Dendritic cell treated with granulocyte-macrophage colony-stimulating factor and Interleukin-4, amounts not matched to agents 40 ng/mL and 50 ng/mL, for 4 days (primary cell): ENCODE data around the gene MEGF11.

ENCODE experiments used
- H3K27ac Mint-ChIP-seq: one replicate; pipeline ENCODE4 v1.8.0; 2022; ENCODE audit warnings: mild to moderate bottlenecking, mixed read lengths
- H3K27me3 Mint-ChIP-seq: one replicate; pipeline ENCODE4 v1.8.0; 2022; ENCODE audit warnings: mild to moderate bottlenecking, mixed read lengths
- H3K36me3 Mint-ChIP-seq: one replicate; pipeline ENCODE4 v1.8.0; 2022; ENCODE audit warnings: low read depth, mixed read lengths
- H3K4me1 Mint-ChIP-seq: one replicate; pipeline ENCODE4 v1.8.0; 2022; ENCODE audit warnings: low read depth, mixed read lengths
- H3K4me3 Mint-ChIP-seq: one replicate; pipeline ENCODE4 v1.8.0; 2022; ENCODE audit warnings: mild to moderate bottlenecking, moderate library complexity, mixed read lengths
- H3K9me3 Mint-ChIP-seq: one replicate; pipeline ENCODE4 v1.8.0; 2022; ENCODE audit warnings: mixed read lengths
- intact Hi-C: fragments of 100-400 bp; cut with micrococcal nuclease; formaldehyde crosslinking; loops from one replicate; pipeline ENCODE4 v1.15.0; 2022

MEGF11 gene

GRCh38 chr15:65916041-65916663, 337.4 kb downstream of the MEGF11 start:
- Mint-ChIP-seq H3K27ac (no peak overlapping the region), H3K4me3 (no peak overlapping the region), H3K9me3 (no peaks in the 10 kb centered on the region), H3K4me1 (peaks cover 5% of the 10 kb centered on the region), H3K27me3 (no peaks in the 10 kb centered on the region), H3K36me3 (peaks cover 25% of the 10 kb centered on the region)
- intact Hi-C loops: no loop called here

DNA sequence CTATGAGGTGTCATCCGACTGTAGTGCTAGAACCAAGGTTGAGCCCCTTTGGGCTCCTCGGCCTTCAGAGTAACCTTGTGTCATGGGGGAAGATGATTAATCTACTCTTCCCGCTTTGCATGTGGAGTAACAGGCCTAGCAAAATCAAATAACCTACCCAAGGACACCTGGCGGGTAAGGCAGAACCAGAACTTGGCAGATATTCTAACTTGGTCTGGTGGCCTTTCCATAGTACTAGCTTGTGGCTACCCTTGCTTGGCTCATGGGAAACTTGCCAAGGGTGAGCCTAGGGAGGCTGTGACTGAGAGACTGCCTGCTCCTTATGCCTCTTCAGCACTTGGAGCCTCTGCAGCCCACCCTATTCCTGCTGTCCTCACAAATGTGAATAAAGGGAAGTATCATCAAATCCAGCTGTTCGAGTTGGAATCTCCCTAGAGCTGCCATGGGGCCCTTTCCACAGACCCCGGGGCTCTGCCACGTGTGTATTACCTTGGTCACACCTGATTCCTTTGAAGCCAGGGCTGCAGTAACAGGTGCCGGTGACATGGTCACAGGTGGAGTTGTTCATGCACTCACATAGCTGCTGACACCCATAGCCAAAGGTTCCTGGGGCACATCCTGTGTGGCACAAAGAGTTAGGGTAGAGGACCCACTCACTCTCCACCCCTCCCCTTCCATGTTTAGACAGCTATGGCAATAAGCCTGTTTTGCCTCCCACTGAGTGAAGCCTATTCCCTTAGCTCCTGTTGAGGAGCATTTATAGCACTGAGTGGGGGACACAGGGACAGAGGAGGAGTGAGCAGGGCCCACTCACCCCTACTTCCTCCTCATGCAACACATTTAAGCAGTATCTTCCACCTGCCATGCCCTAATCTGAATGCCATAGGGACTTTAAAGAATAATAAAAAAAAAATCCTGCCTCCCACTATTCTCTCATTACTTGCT, 338.3 kb downstream of the MEGF11 start:
- Mint-ChIP-seq H3K9me3 (no peaks in the 10 kb centered on the region), H3K36me3 (peaks cover 29% of the 10 kb centered on the region), H3K27ac (no peak overlapping the region), H3K4me1 (peaks cover 5% of the 10 kb centered on the region), H3K4me3 (no peak overlapping the region), H3K27me3 (no peaks in the 10 kb centered on the region)
- intact Hi-C loops: no loop called here

GRCh38 chr15:65914386-65914785, 339.2 kb downstream of the MEGF11 start:
- Mint-ChIP-seq H3K4me3 (no peak overlapping the region), H3K4me1 (peaks cover 5% of the 10 kb centered on the region), H3K27me3 (no peaks in the 10 kb centered on the region), H3K9me3 (no peaks in the 10 kb centered on the region), H3K27ac (no peak overlapping the region), H3K36me3 (peaks cover 34% of the 10 kb centered on the region)
- intact Hi-C loops: no loop called here

DNA sequence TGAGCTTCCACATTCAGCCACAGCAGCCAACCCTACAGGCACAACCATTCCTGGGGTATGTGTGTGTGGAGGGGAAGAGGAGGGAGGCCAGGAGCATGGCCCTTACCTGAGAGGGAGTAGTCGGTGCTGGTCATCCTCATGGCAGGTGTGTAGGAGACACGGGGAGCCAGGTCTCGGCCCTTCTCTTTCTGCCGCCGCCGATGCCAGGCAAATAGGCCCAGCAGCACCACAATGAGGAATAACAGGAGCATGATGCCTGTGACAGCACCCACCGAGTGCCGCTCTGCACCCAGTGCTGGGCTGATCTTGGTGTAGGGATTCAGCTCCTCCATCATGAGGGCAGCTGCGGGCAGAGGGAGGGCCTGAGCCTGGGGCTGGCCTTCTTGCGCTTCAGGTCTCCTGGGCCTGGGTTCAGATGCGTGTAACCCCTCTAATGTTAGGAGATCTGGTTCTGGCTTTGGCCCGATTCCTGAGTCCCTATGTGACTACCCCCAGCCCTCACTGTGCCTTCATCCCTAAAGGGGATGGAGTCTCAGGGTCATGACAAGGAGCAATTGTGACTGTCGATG, 339.8 kb downstream of the MEGF11 start:
- no peaks in the 10 kb centered on the region for H3K9me3 Mint-ChIP-seq
- no peaks in the 10 kb centered on the region for H3K27me3 Mint-ChIP-seq
- H3K36me3 Mint-ChIP-seq: peaks cover 38% of the 10 kb centered on the region
- peaks cover 5% of the 10 kb centered on the region for H3K4me1 Mint-ChIP-seq
- no peak overlapping the region for H3K4me3 Mint-ChIP-seq
- H3K27ac Mint-ChIP-seq: no peak overlapping the region
- intact Hi-C loops: no loop called here

- Mint-ChIP-seq H3K36me3 (peaks cover 48% of the 10 kb centered on the region), H3K4me3 (no peak overlapping the region), H3K4me1 (peaks cover 5% of the 10 kb centered on the region), H3K27ac (no peak overlapping the region), H3K9me3 (no peaks in the 10 kb centered on the region), H3K27me3 (no peaks in the 10 kb centered on the region)
- intact Hi-C loops: no loop called here
These were observed 341.3 kb downstream of the MEGF11 start for GRCh38 chr15:65912235-65912634.

DNA sequence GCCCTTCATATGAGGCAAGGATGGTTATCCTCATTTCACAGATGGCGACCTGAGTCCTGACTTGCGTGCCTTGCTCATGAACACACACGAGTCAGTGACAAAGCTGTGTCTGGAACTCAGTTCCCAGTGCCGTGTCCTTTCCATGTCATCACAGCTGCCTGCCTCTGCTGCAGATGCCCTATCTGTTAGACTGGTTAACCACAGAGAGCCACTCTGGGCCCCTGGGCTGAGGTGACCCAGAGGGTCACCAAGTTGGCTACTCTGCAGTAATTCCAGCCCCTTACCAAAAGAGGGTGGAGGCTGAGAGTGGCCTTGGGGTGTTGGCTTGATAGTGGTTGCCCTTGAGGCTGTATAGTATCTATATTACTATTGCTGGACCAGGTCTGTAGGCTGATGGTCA, 343.2 kb downstream of the MEGF11 start:
- H3K36me3 Mint-ChIP-seq: peaks cover 60% of the 10 kb centered on the region
- no peaks in the 10 kb centered on the region for H3K27me3 Mint-ChIP-seq
- H3K9me3 Mint-ChIP-seq: no peaks in the 10 kb centered on the region
- H3K27ac Mint-ChIP-seq: no peak overlapping the region
- no peaks in the 10 kb centered on the region for H3K4me1 Mint-ChIP-seq
- intact Hi-C loops: no loop called here
- no peak overlapping the region for H3K4me3 Mint-ChIP-seq

DNA sequence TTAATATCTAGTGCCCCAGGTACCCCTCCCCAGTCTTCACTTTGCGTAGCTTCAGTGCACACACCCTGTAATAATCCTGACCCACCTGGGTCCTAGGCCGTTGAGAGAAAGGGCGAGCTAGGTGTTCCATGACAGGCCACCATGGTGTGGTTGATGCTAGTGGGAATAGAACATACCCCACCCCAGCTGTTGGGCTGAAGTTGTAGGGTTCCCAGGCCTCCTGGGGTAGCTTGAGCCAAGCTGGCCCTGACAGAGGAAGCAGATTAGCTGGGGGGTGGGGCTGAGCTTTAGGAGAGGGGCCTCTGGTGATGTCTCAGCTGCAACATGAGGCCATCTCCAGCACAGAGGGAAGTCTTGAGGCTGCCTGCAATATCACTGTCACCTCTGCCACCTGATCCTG, 343.7 kb downstream of the MEGF11 start:
- Mint-ChIP-seq H3K9me3 (no peaks in the 10 kb centered on the region), H3K36me3 (peaks cover 64% of the 10 kb centered on the region), H3K27ac (no peak overlapping the region), H3K4me1 (no peaks in the 10 kb centered on the region), H3K27me3 (no peaks in the 10 kb centered on the region), H3K4me3 (no peak overlapping the region)
- intact Hi-C loops: no loop called here

- Mint-ChIP-seq H3K27ac (no peak overlapping the region), H3K27me3 (no peaks in the 10 kb centered on the region), H3K9me3 (no peaks in the 10 kb centered on the region), H3K4me1 (peaks cover 2% of the 10 kb centered on the region), H3K4me3 (no peak overlapping the region), H3K36me3 (peaks cover 64% of the 10 kb centered on the region)
- intact Hi-C loops: no loop called here
These were observed 344.7 kb downstream of the MEGF11 start for GRCh38 chr15:65908876-65909275.

DNA sequence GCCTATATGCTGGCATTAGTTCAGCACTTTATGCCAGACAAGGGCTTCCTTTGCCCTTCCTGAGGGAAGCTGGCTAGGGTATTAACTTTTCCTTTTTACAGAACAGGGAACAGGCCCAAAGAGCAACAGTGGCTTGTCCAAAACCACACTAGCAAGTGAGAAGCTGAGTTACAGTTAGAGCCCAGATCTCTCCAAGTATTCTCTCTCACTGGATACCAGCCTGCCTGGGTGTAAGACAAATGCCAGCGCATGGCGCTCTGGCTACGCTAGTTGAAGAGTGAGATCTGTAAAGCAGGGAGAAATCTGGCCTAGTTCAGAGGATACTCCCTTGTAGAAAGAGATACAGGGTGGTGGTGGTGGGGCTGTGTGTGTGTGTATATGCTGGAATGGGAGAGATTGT, 345.9 kb downstream of the MEGF11 start:
- peaks cover 14% of the 10 kb centered on the region for H3K4me1 Mint-ChIP-seq
- intact Hi-C loops: no loop called here
- H3K27ac Mint-ChIP-seq: no peak overlapping the region
- no peaks in the 10 kb centered on the region for H3K27me3 Mint-ChIP-seq
- H3K9me3 Mint-ChIP-seq: no peaks in the 10 kb centered on the region
- no peak overlapping the region for H3K4me3 Mint-ChIP-seq
- peaks cover 64% of the 10 kb centered on the region for H3K36me3 Mint-ChIP-seq

GRCh38 chr15:65906396-65906795, 347.2 kb downstream of the MEGF11 start:
- Mint-ChIP-seq H3K4me3 (no peak overlapping the region), H3K27me3 (no peaks in the 10 kb centered on the region), H3K36me3 (peaks cover 56% of the 10 kb centered on the region), H3K4me1 (peaks cover 23% of the 10 kb centered on the region), H3K9me3 (no peaks in the 10 kb centered on the region), H3K27ac (no peak overlapping the region)
- intact Hi-C loops: no loop called here

GRCh38 chr15:65904301-65904700, 349.2 kb downstream of the MEGF11 start:
- Mint-ChIP-seq H3K27ac (no peak overlapping the region), H3K4me3 (no peak overlapping the region), H3K4me1 (peaks cover 40% of the 10 kb centered on the region), H3K36me3 (peaks cover 43% of the 10 kb centered on the region), H3K27me3 (no peaks in the 10 kb centered on the region), H3K9me3 (no peaks in the 10 kb centered on the region)
- intact Hi-C loops: no loop called here

GRCh38 chr15:65903296-65904073, 350.1 kb downstream of the MEGF11 start:
- intact Hi-C loops: no loop called here
- Mint-ChIP-seq H3K27me3 (no peaks in the 10 kb centered on the region), H3K36me3 (peaks cover 40% of the 10 kb centered on the region), H3K27ac (peak overlapping the region; percentile 77), H3K4me1 (peaks cover 42% of the 10 kb centered on the region), H3K4me3 (no peak overlapping the region), H3K9me3 (no peaks in the 10 kb centered on the region)

DNA sequence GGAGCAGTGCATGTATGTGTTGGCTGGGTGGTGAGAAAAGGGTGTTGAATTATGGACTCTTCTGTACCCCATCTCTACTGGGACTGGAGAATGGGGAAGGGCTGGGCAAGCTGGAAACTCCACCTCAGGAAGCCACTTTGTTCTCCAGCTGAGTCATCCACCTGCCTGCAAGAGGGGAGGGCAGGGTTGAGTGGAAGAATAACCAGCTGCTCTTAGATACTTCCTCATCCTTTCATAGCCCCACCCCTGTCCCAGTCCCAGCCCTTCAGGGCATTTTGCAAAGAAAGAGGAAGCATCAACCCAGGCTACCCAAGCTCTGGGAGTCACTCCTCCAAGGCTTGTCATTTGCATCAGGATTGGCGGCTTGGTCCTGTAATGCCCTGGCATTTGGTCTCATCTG, 351.2 kb downstream of the MEGF11 start:
- Mint-ChIP-seq H3K27me3 (no peaks in the 10 kb centered on the region), H3K36me3 (peaks cover 40% of the 10 kb centered on the region), H3K27ac (peak overlapping the region; percentile 77), H3K9me3 (no peaks in the 10 kb centered on the region), H3K4me3 (no peak overlapping the region), H3K4me1 (peaks cover 42% of the 10 kb centered on the region)
- intact Hi-C loops: no loop called here

GRCh38 chr15:65901836-65902235, 351.7 kb downstream of the MEGF11 start:
- no peak overlapping the region for H3K4me3 Mint-ChIP-seq
- peaks cover 40% of the 10 kb centered on the region for H3K36me3 Mint-ChIP-seq

More at GRCh38 chr15:65901836-65902235, 351.7 kb downstream of the MEGF11 start:
- peaks cover 42% of the 10 kb centered on the region for H3K4me1 Mint-ChIP-seq
- intact Hi-C loops: no loop called here
- peak overlapping the region; percentile 77 for H3K27ac Mint-ChIP-seq
- H3K27me3 Mint-ChIP-seq: no peaks in the 10 kb centered on the region
- H3K9me3 Mint-ChIP-seq: no peaks in the 10 kb centered on the region
